Smooth muscle cell (in vitro differentiated cells): ENCODE data around the gene TRA2B. TPM values are rescaled to one million over a fixed set of nuclear protein-coding genes. Genes with fewer than 3 reads are reported as not detected.

Experiments
- DNase-seq: peaks from one replicate; lab custom pipeline; 2025; ENCODE audit not compliant: unreplicated experiment; lab: John Stamatoyannopoulos, UW
- H2AFZ ChIP-seq: fragments of 200-600 bp; sonication (generic); 2 replicates; pipeline ENCODE4 v1.6.0; 2016; ENCODE audit warnings: antibody characterized with exemption, low read depth, mild to moderate bottlenecking
- H3F3A ChIP-seq: fragments of 200-600 bp; sonication (generic); 2 replicates; pipeline ENCODE4 v1.6.0; 2017; ENCODE audit warnings: antibody characterized with exemption, low read depth
- H3K27ac ChIP-seq: fragments of 200-600 bp; sonication (generic); 2 replicates; pipeline ENCODE4 v1.5.1; 2016; ENCODE audit warnings: low read depth, mild to moderate bottlenecking
- H3K27me3 ChIP-seq: fragments of 200-600 bp; sonication (generic); 2 replicates; pipeline ENCODE4 v1.6.1; 2016; ENCODE audit warnings: low read depth, mild to moderate bottlenecking
- H3K36me3 ChIP-seq: fragments of 200-600 bp; sonication (generic); 2 replicates; pipeline ENCODE4 v1.5.1; 2016; ENCODE audit warnings: low read depth
- H3K4me1 ChIP-seq: fragments of 200-600 bp; sonication (generic); 2 replicates; pipeline ENCODE4 v1.5.1; 2016; ENCODE audit warnings: low read depth
- H3K4me2 ChIP-seq: fragments of 200-600 bp; sonication (generic); 2 replicates; pipeline ENCODE4 v1.6.0; 2016; ENCODE audit warnings: mild to moderate bottlenecking
- H3K4me3 ChIP-seq: fragments of 200-600 bp; sonication (generic); 2 replicates; pipeline ENCODE4 v1.5.1; 2016; ENCODE audit warnings: mild to moderate bottlenecking
- H3K79me2 ChIP-seq: fragments of 200-600 bp; sonication (generic); 2 replicates; pipeline ENCODE4 v1.6.0; 2016; ENCODE audit warnings: low read depth, mild to moderate bottlenecking
- H3K9ac ChIP-seq: fragments of 200-600 bp; sonication (generic); 2 replicates; pipeline ENCODE4 v1.6.0; 2016; ENCODE audit warnings: low read depth
- H3K9me3 ChIP-seq: fragments of 200-600 bp; sonication (generic); replicated peaks from 2 replicates; pipeline ENCODE4 v1.5.1; 2016; ENCODE audit warnings: low read depth
- H4K20me1 ChIP-seq: fragments of 200-600 bp; sonication (generic); 2 replicates; pipeline ENCODE4 v1.6.0; 2016; ENCODE audit warnings: low read depth
- CTCF ChIP-seq: fragments of 200-600 bp; sonication (generic); IDR thresholded peaks from 2 replicates; pipeline ENCODE4 v1.5.1; 2017; ENCODE audit warnings: borderline replicate concordance, mild to moderate bottlenecking, antibody characterized with exemption; ENCODE audit not compliant: insufficient read depth, poor library complexity, severe bottlenecking
- WGBS: methylation state at CpG from one replicate; pipeline ENCODE4 v1.1.7; 2016; ENCODE audit warnings: low lambda C conversion rate; 5-methylcytosine and 5-hydroxymethylcytosine counted together
- polyA plus RNA-seq: library from polyadenylated mRNA; unstranded; fragments of >200 nt; fragmentation: Nextera tagmentation; extraction: Ambion mirVana; gene quantifications from 2 replicates; pipeline ENCODE4 v1.2.1, GENCODE V29; 2016
- total RNA-seq: library from RNA; depleted of rRNA; stranded (reverse); fragments of >200 nt; gene quantifications from 2 replicates; pipeline ENCODE4 v1.2.3, GENCODE V29; 2014

TRA2B gene
- total and polyA plus RNA-seq, 2 experiments from 2014 or later, result 119 to 265 TPM

GRCh38 chr3:185884641-185885040 is 53.2 kb downstream of the TRA2B start:
- no peak for DNase-seq
- H2AFZ ChIP-seq, result no peak overlapping the region
- no peaks in the 10 kb centered on the region for H3K4me1 ChIP-seq
- no peak for TF ChIP-seq CTCF
- no peaks in the 10 kb centered on the region for H3K27me3 ChIP-seq
- no peak overlapping the region for H3K4me2 ChIP-seq
- 87% methylated on average over 1 of the region's 1 CpG for WGBS
- no peaks in the 10 kb centered on the region for H3K36me3 ChIP-seq
- H3K9ac ChIP-seq, result no peak overlapping the region
- H3K4me3 ChIP-seq, result no peak overlapping the region
- H3K27ac ChIP-seq, result no peak overlapping the region
- no peaks in the 10 kb centered on the region for H3K79me2 ChIP-seq
- H3K9me3 ChIP-seq, result no peaks in the 10 kb centered on the region
- H4K20me1 ChIP-seq, result no peaks in the 10 kb centered on the region
- H3F3A ChIP-seq, result no peaks in the 10 kb centered on the region

GRCh38 chr3:185881926-185882325 is 55.9 kb downstream of the TRA2B start:
- Histone ChIP-seq H3K79me2 (no peaks in the 10 kb centered on the region), H3K27me3 (no peaks in the 10 kb centered on the region), H3K36me3 (no peaks in the 10 kb centered on the region), H3K27ac (no peak overlapping the region), H3K9me3 (no peaks in the 10 kb centered on the region), H4K20me1 (no peaks in the 10 kb centered on the region), H3K4me3 (no peak overlapping the region), H3K4me1 (no peaks in the 10 kb centered on the region), H3K9ac (no peak overlapping the region), H3F3A (no peaks in the 10 kb centered on the region), H2AFZ (no peak overlapping the region), H3K4me2 (no peak overlapping the region)
- DNase-seq, result no peak
- 99% methylated on average over 4 of the region's 4 CpGs for WGBS
- TF ChIP-seq CTCF, result no peak

- 90% methylated on average over 7 of the region's 7 CpGs for WGBS
- no peak overlapping the region for H2AFZ ChIP-seq
- no peak for DNase-seq
- H4K20me1 ChIP-seq, result no peaks in the 10 kb centered on the region
- H3K9ac ChIP-seq, result no peak overlapping the region
- H3K4me2 ChIP-seq, result no peak overlapping the region
- H3K36me3 ChIP-seq, result no peaks in the 10 kb centered on the region
- no peaks in the 10 kb centered on the region for H3K9me3 ChIP-seq
- H3K27ac ChIP-seq, result no peak overlapping the region
- no peaks in the 10 kb centered on the region for H3F3A ChIP-seq
- no peaks in the 10 kb centered on the region for H3K27me3 ChIP-seq
- no peaks in the 10 kb centered on the region for H3K79me2 ChIP-seq
- H3K4me3 ChIP-seq, result no peak overlapping the region
- no peaks in the 10 kb centered on the region for H3K4me1 ChIP-seq
- TF ChIP-seq CTCF, result no peak
Observed at GRCh38 chr3:185880600-185880999, 57.2 kb downstream of the TRA2B start.

- H3F3A ChIP-seq, result no peaks in the 10 kb centered on the region
- 61% methylated on average over 5 of the region's 5 CpGs for WGBS
Observed at GRCh38 chr3:185878920-185879319, 58.9 kb downstream of the TRA2B start.

More at GRCh38 chr3:185878920-185879319, 58.9 kb downstream of the TRA2B start:
- no peak for TF ChIP-seq CTCF
- H3K4me2 ChIP-seq, result no peak overlapping the region
- no peaks in the 10 kb centered on the region for H3K79me2 ChIP-seq
- no peaks in the 10 kb centered on the region for H3K36me3 ChIP-seq
- H3K27ac ChIP-seq, result no peak overlapping the region
- H3K4me1 ChIP-seq, result no peaks in the 10 kb centered on the region
- no peak for DNase-seq
- no peak overlapping the region for H3K4me3 ChIP-seq
- H3K9ac ChIP-seq, result no peak overlapping the region
- H3K27me3 ChIP-seq, result no peaks in the 10 kb centered on the region
- H2AFZ ChIP-seq, result no peak overlapping the region
- H4K20me1 ChIP-seq, result no peaks in the 10 kb centered on the region
- H3K9me3 ChIP-seq, result no peaks in the 10 kb centered on the region
